Right lobe of liver (tissue), 6 donors: Measurements from ENCODE around the gene THTPA. TPM values are rescaled to one million over a fixed set of nuclear protein-coding genes. Genes with fewer than 3 reads are reported as not detected.

Source experiments
- ATAC-seq, 4 donors: fragments of 200-7000 bp; cut with Tn5 transposase; one replicate each; pipeline ENCODE4 v1.9.1; 2020; ENCODE audit warnings: mild to moderate bottlenecking in 4 of 4, moderate library complexity in 4 of 4
- DNase-seq, 3 donors: peaks; one replicate each; pipeline ENCODE4 v3.0.0-alpha.2; 2020
- H3K27ac ChIP-seq, 3 donors: fragments of 200-600 bp; one replicate each; pipeline ENCODE4 v1.8.0; 2022
- H3K27me3 ChIP-seq, 2 donors: fragments of 200-600 bp; one replicate each; pipeline ENCODE4 v1.8.0; 2022
- H3K36me3 ChIP-seq, 4 donors: fragments of 200-600 bp; sonication (generic) in 1 of 4; one replicate each; pipeline versions ENCODE4 v1.5.1 to v1.8.0; 2017 to 2022; ENCODE audit warnings: control low read depth in 1 of 4
- H3K4me1 ChIP-seq, 4 donors: fragments of 200-600 bp; sonication (generic) in 1 of 4; one replicate each; pipeline versions ENCODE4 v1.5.1 to v1.8.0; 2017 to 2022; ENCODE audit warnings: control low read depth in 1 of 4
- H3K4me3 ChIP-seq, 3 donors: fragments of 200-600 bp; one replicate each; pipeline ENCODE4 v1.8.0; 2022
- H3K9me3 ChIP-seq, 4 donors: fragments of 200-600 bp; sonication (generic) in 1 of 4; one replicate each; pipeline versions ENCODE4 v1.5.1 to v1.8.0; 2017 to 2022; ENCODE audit warnings: control low read depth in 1 of 4
- CTCF ChIP-seq, 4 donors: fragments of 200-600 bp in 3 of 4; fragments of 450-650 bp in 1 of 4; IDR thresholded peaks; one replicate each; pipeline versions ENCODE4 v1.5.1 to v1.8.0; 2016 to 2022; ENCODE audit warnings: antibody characterized with exemption in 4 of 4, mild to moderate bottlenecking in 2 of 4
- POLR2A ChIP-seq: fragments of 450-650 bp; IDR thresholded peaks from one replicate; pipeline ENCODE4 v1.6.1; 2017; ENCODE audit warnings: antibody characterized with exemption, mild to moderate bottlenecking
- WGBS: methylation state at CpG from one replicate; pipeline ENCODE4 v1.1.6; 2018; ENCODE audit warnings: low coverage, low lambda C conversion rate; ENCODE audit not compliant: insufficient coverage; ENCODE audit errors: missing lambda C conversion rate; 5-methylcytosine and 5-hydroxymethylcytosine counted together
- intact Hi-C, 2 donors: fragments of 100-400 bp; cut with DNase I; formaldehyde crosslinking; loops; one replicate each; pipeline versions ENCODE4 v1.11.2 to v1.14.1; 2022
- total RNA-seq, 6 experiments: library from RNA; depleted of rRNA in 2 of 6; stranded (reverse); fragments of >200 nt in 2 of 6; fragmentation: NEBNext Ultra II Directional in 3 of 6; extraction: Animal tissue kit (Norgen Biotek cat#: 25700) in 3 of 6; gene quantifications; one replicate each; pipeline versions ENCODE4 v1.1.0 to v1.2.4, GENCODE V29; 2016 to 2023
- donor health status: DM: no; HTN: yes; CAD: no.
- donor health status: DM: no; HTN: no; CAD: no.
- donor health status: DM: no; HTN: no; CAD: no.
- donor health status: DM: no; HTN: yes; CAD: no.
- donor health status: DM: no; HTN: yes; CAD: no.

The THTPA gene
- total RNA-seq, 6 experiments from 2014 or later: 8.2 to 15.0 (median 11.4) TPM

GRCh38 chr14:23569443-23570151 is 13.5 kb downstream of the THTPA start:
- TF ChIP-seq CTCF (IDR thresholded peaks at IDR 0.05) (no peak), POLR2A (no peak)
- peak in 2 of 4 donors; percentile 7 to 10 for ATAC-seq
- H3K4me3 ChIP-seq: no peak overlapping the region
- H3K4me1 ChIP-seq: peaks cover 0 to 10% (median 0%) of the 10 kb centered on the region in 4 donors
- no peaks in the 10 kb centered on the region for H3K36me3 ChIP-seq
- DNase-seq: no peak
- H3K27me3 ChIP-seq: no peaks in the 10 kb centered on the region
- intact Hi-C loops: no loop called here
- WGBS: 58% methylated on average over 5 of the region's 7 CpGs
- no peak overlapping the region for H3K27ac ChIP-seq
- H3K9me3 ChIP-seq: no peaks in the 10 kb centered on the region

DNA sequence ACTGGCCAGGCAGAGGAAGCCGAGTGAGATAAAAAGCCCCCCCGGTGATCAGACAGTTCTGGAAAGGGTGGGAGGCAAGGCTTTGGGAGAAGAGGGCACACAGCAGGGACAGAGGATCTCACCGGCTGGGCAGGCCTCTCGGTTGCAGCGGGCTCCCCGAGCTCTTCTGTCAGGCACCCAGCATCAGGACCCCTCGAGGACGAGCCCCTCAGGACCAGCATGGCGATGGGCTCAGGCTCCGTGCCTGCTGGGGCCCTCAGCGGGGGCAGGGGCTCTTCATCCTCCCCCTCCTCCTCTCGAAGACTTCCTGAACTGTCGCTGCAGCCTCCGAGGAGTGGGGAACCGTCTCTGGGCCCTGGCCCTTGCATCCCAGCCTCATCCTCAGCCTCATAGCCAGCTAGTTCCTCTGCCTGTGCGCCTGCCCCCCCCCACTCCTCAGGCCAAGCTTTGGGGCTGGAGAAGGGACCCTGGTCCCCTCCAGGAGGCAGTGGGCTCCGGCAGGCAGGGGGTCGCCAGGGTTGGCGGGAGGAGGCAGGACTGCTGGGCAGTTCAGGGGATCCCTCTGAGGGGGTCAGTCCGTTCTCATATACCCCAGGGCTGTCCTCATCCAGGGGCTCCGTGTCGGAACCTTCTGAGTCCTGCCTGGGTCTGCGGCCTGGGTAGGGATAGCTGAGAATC is 14.9 kb downstream of the THTPA start:
- 20% methylated on average over 1 of the region's 23 CpGs for WGBS
- intact Hi-C loops: no loop called here
- ATAC-seq (no peak), DNase-seq (no peak)
- Histone ChIP-seq H3K27me3 (peaks cover 0 to 4% of the 10 kb centered on the region in 2 donors), H3K4me3 (no peak overlapping the region), H3K4me1 (peaks cover 0 to 10% (median 0%) of the 10 kb centered on the region in 4 donors), H3K27ac (no peak overlapping the region), H3K36me3 (no peaks in the 10 kb centered on the region), H3K9me3 (no peaks in the 10 kb centered on the region)
- no peak for TF ChIP-seq POLR2A
- no peak for TF ChIP-seq CTCF (IDR thresholded peaks at IDR 0.05)

- intact Hi-C loops: no loop called here
- Histone ChIP-seq H3K36me3 (no peaks in the 10 kb centered on the region), H3K27me3 (peaks cover 0 to 13% of the 10 kb centered on the region in 2 donors), H3K27ac (no peak overlapping the region), H3K4me1 (peaks cover 0 to 7% (median 0%) of the 10 kb centered on the region in 4 donors), H3K4me3 (no peak overlapping the region), H3K9me3 (no peaks in the 10 kb centered on the region)
- TF ChIP-seq CTCF (IDR thresholded peaks at IDR 0.05) (no peak), POLR2A (no peak)
- no peak for DNase-seq
- no peak for ATAC-seq
- 38% methylated on average over 12 of the region's 14 CpGs for WGBS
These were observed 15.8 kb downstream of the THTPA start for GRCh38 chr14:23571701-23572523.

GRCh38 chr14:23572524-23572828 is 16.4 kb downstream of the THTPA start:
- ATAC-seq (no peak), DNase-seq (no peak)
- Histone ChIP-seq H3K36me3 (no peaks in the 10 kb centered on the region), H3K27me3 (peaks cover 0 to 19% of the 10 kb centered on the region in 2 donors), H3K9me3 (no peaks in the 10 kb centered on the region), H3K27ac (no peak overlapping the region), H3K4me3 (no peak overlapping the region), H3K4me1 (peaks cover 0 to 10% (median 0%) of the 10 kb centered on the region in 4 donors)
- intact Hi-C loops: no loop called here
- WGBS: 46% methylated on average over 4 of the region's 4 CpGs
- TF ChIP-seq CTCF (IDR thresholded peaks at IDR 0.05) (no peak), POLR2A (no peak)
